Occipital lobe (tissue), 2 donors: ENCODE measurements around the gene PSMD9. TPM values are rescaled to one million over a fixed set of nuclear protein-coding genes. Genes with fewer than 3 reads are reported as not detected.
"Not testable (repeated sequence)": the region's sequence is repeated elsewhere in the genome, so short reads cannot be mapped to it uniquely, and the experiment has no call there.

Source experiments
- DNase-seq: peaks from one replicate; lab custom pipeline; 2025; lab: John Stamatoyannopoulos, UW
- total RNA-seq: library from RNA; depleted of rRNA; stranded (reverse); fragments of >200 nt; gene quantifications from one replicate; pipeline ENCODE4 v1.2.3, GENCODE V29; 2014

Gene PSMD9
- total RNA-seq, result 19.8 TPM

GRCh38 chr12:121888478-121889273, at the start of gene PSMD9:
Gene PSMD9, plus strand, starts transcription at chr12:121888790. Its CDS starts 67 bp downstream, at chr12:121888857.
- peak; percentile 96 for DNase-seq

GRCh38 chr12:121839106-121839992, 49.2 kb upstream of the PSMD9 start:
- peak; percentile 91 for DNase-seq

- DNase-seq, result no peak
These were observed 48.4 kb upstream of the PSMD9 start for GRCh38 chr12:121839993-121840761.

- DNase-seq, result no peak
These were observed 45.2 kb upstream of the PSMD9 start for GRCh38 chr12:121843236-121843982.

- no peak for DNase-seq
These were observed 42.9 kb upstream of the PSMD9 start for GRCh38 chr12:121845701-121846100.

GRCh38 chr12:121849211-121849610, 39.4 kb upstream of the PSMD9 start:
- no peak for DNase-seq

GRCh38 chr12:121849665-121850064, 38.9 kb upstream of the PSMD9 start:
- no peak for DNase-seq

- DNase-seq, result not testable (repeated sequence)
These were observed 36.2 kb upstream of the PSMD9 start for GRCh38 chr12:121852392-121852791.

GRCh38 chr12:121857322-121858246, 31.0 kb upstream of the PSMD9 start:
- no peak for DNase-seq

GRCh38 chr12:121858318-121858661, 30.3 kb upstream of the PSMD9 start:
- DNase-seq, result no peak

GRCh38 chr12:121858662-121859572, 29.7 kb upstream of the PSMD9 start, which contains the start of gene HPD:
Gene HPD, minus strand, starts transcription at chr12:121858859. Its CDS starts 36 bp downstream, at chr12:121858823.
- DNase-seq, result no peak

GRCh38 chr12:121860257-121860656, 28.3 kb upstream of the PSMD9 start:
- DNase-seq, result no peak

GRCh38 chr12:121860699-121861098, 27.9 kb upstream of the PSMD9 start:
- DNase-seq, result not testable (repeated sequence)

GRCh38 chr12:121861636-121862254, 26.8 kb upstream of the PSMD9 start:
- DNase-seq, result no peak

- DNase-seq, result no peak
These were observed 22.3 kb upstream of the PSMD9 start for GRCh38 chr12:121866331-121866730.

GRCh38 chr12:121869229-121869628, 19.4 kb upstream of the PSMD9 start:
- DNase-seq, result not testable (repeated sequence)

- no peak for DNase-seq
These were observed 17.1 kb upstream of the PSMD9 start for GRCh38 chr12:121871467-121871866.

- DNase-seq, result peak; percentile 70
These were observed 15.9 kb upstream of the PSMD9 start for GRCh38 chr12:121872546-121873215.
